MM.1S (cell line): ENCODE measurements around the gene ADAM10.

Experiments
- DNase-seq: peaks from one replicate; pipeline ENCODE4 v3.0.0-alpha.2; 2015
- H2AFZ ChIP-seq: fragments of 300-600 bp; sonication (generic); 2 replicates; pipeline ENCODE4 v1.6.0; 2016; ENCODE audit warnings: antibody characterized with exemption, low read length
- H3F3A ChIP-seq: fragments of 300-600 bp; sonication (generic); 2 replicates; pipeline ENCODE4 v1.6.1; 2016; ENCODE audit warnings: mild to moderate bottlenecking, antibody characterized with exemption, low read length, moderate library complexity, mixed read lengths; ENCODE audit not compliant: insufficient read depth
- H3K27ac ChIP-seq: fragments of 300-600 bp; sonication (generic); 2 replicates; pipeline ENCODE4 v1.5.1; 2016; ENCODE audit warnings: mild to moderate bottlenecking, low read length
- H3K27me3 ChIP-seq: fragments of 300-600 bp; sonication (generic); replicated peaks from 2 replicates; pipeline ENCODE4 v1.6.0; 2016; ENCODE audit warnings: low read length; ENCODE audit not compliant: insufficient read depth
- H3K36me3 ChIP-seq: fragments of 300-600 bp; sonication (generic); replicated peaks from 2 replicates; pipeline ENCODE4 v1.6.1; 2016; ENCODE audit warnings: mild to moderate bottlenecking, low read length, mixed read lengths; ENCODE audit not compliant: insufficient read depth
- H3K4me1 ChIP-seq: fragments of 300-600 bp; sonication (generic); 2 replicates; pipeline ENCODE4 v1.6.1; 2016; ENCODE audit warnings: low read length, mixed read lengths
- H3K4me2 ChIP-seq: fragments of 300-600 bp; sonication (generic); 2 replicates; pipeline ENCODE4 v1.6.0; 2016; ENCODE audit warnings: low read depth, low read length
- H3K4me3 ChIP-seq: fragments of 300-600 bp; sonication (generic); 2 replicates; pipeline ENCODE4 v1.5.1; 2016; ENCODE audit warnings: low read length, mixed read lengths
- H3K79me2 ChIP-seq: fragments of 300-600 bp; sonication (generic); 2 replicates; pipeline ENCODE4 v1.6.1; 2016; ENCODE audit warnings: mixed run types, low read length, mixed read lengths
- H3K9ac ChIP-seq: fragments of 300-600 bp; sonication (generic); 2 replicates; pipeline ENCODE4 v1.6.1; 2016; ENCODE audit warnings: low read length, mixed read lengths
- H3K9me2 ChIP-seq: fragments of 300-600 bp; sonication (generic); replicated peaks from 2 replicates; pipeline ENCODE4 v1.6.1; 2016; ENCODE audit warnings: mild to moderate bottlenecking, low read length, mixed read lengths; ENCODE audit not compliant: insufficient read depth
- H3K9me3 ChIP-seq: fragments of 300-600 bp; sonication (generic); replicated peaks from 2 replicates; pipeline ENCODE4 v1.6.1; 2016; ENCODE audit warnings: mild to moderate bottlenecking, low read length, mixed read lengths; ENCODE audit not compliant: insufficient read depth
- H4K20me1 ChIP-seq: fragments of 300-600 bp; sonication (generic); 2 replicates; pipeline ENCODE4 v1.6.1; 2016; ENCODE audit warnings: mild to moderate bottlenecking, low read length, moderate library complexity, mixed read lengths; ENCODE audit not compliant: insufficient read depth
- CTCF ChIP-seq: fragments of 300-600 bp; sonication (generic); IDR thresholded peaks from 2 replicates; pipeline ENCODE4 v1.5.1; 2016; ENCODE audit warnings: antibody characterized with exemption, low read length, mixed read lengths
- EZH2 ChIP-seq: fragments of 300-600 bp; sonication (generic); optimal IDR thresholded peaks from 2 replicates; pipeline ENCODE3; 2017; ENCODE audit warnings: low read depth, mild to moderate bottlenecking, antibody characterized with exemption, low read length, mixed read lengths
- EZH2phosphoT487 ChIP-seq: fragments of 300-600 bp; sonication (generic); IDR thresholded peaks from 2 replicates; pipeline ENCODE4 v1.6.1; 2018; ENCODE audit warnings: antibody characterized with exemption, low read length

ADAM10 gene

GRCh38 chr15:58573270-58573669, 176.2 kb downstream of the ADAM10 start:
- H3K9ac ChIP-seq: no peak overlapping the region
- no peak overlapping the region for H3K27ac ChIP-seq
- H3K9me3 ChIP-seq: no peaks in the 10 kb centered on the region
- H2AFZ ChIP-seq: no peak overlapping the region
- no peaks in the 10 kb centered on the region for H3K9me2 ChIP-seq
- H3F3A ChIP-seq: no peaks in the 10 kb centered on the region
- no peaks in the 10 kb centered on the region for H3K27me3 ChIP-seq
- no peak overlapping the region for H3K4me3 ChIP-seq
- peaks cover 4% of the 10 kb centered on the region; the same call in 1 of the 2 replicates for H3K4me1 ChIP-seq
- no peaks in the 10 kb centered on the region for H3K36me3 ChIP-seq
- H3K4me2 ChIP-seq: no peak overlapping the region
- no peaks in the 10 kb centered on the region for H4K20me1 ChIP-seq
- no peaks in the 10 kb centered on the region for H3K79me2 ChIP-seq
- DNase-seq: no peak
- TF ChIP-seq CTCF: no peak
- TF ChIP-seq EZH2: no peak
- TF ChIP-seq EZH2phosphoT487: no peak

GRCh38 chr15:58572521-58572920, 177.0 kb downstream of the ADAM10 start:
- H3K36me3 ChIP-seq: no peaks in the 10 kb centered on the region
- H3F3A ChIP-seq: no peaks in the 10 kb centered on the region
- H3K9me2 ChIP-seq: no peaks in the 10 kb centered on the region
- H3K9ac ChIP-seq: no peak overlapping the region
- H3K79me2 ChIP-seq: no peaks in the 10 kb centered on the region
- H3K27me3 ChIP-seq: no peaks in the 10 kb centered on the region
- H3K4me3 ChIP-seq: no peak overlapping the region
- H4K20me1 ChIP-seq: no peaks in the 10 kb centered on the region
- H3K27ac ChIP-seq: no peak overlapping the region
- peaks cover 6% of the 10 kb centered on the region; the same call in 1 of the 2 replicates for H3K4me1 ChIP-seq
- H3K4me2 ChIP-seq: no peak overlapping the region
- no peak for DNase-seq
- no peak for TF ChIP-seq EZH2phosphoT487
- no peak for TF ChIP-seq EZH2
- no peak for TF ChIP-seq CTCF
- no peak overlapping the region for H2AFZ ChIP-seq
- H3K9me3 ChIP-seq: no peaks in the 10 kb centered on the region

- H4K20me1 ChIP-seq: no peaks in the 10 kb centered on the region
- H2AFZ ChIP-seq: no peak overlapping the region
- H3K4me1 ChIP-seq: peaks cover 6% of the 10 kb centered on the region; the same call in 1 of the 2 replicates
- H3F3A ChIP-seq: no peaks in the 10 kb centered on the region
- H3K9me3 ChIP-seq: no peaks in the 10 kb centered on the region
- TF ChIP-seq EZH2phosphoT487 (no peak), CTCF (no peak), EZH2 (no peak)
- H3K36me3 ChIP-seq: no peaks in the 10 kb centered on the region
- no peak overlapping the region for H3K4me2 ChIP-seq
- no peak overlapping the region for H3K4me3 ChIP-seq
- DNase-seq: no peak
- no peak overlapping the region for H3K9ac ChIP-seq
- no peaks in the 10 kb centered on the region for H3K9me2 ChIP-seq
- no peaks in the 10 kb centered on the region for H3K27me3 ChIP-seq
- no peak overlapping the region for H3K27ac ChIP-seq
- H3K79me2 ChIP-seq: no peaks in the 10 kb centered on the region
These were observed 178.0 kb downstream of the ADAM10 start for GRCh38 chr15:58571491-58571890.
